MM.1S (cell line): ENCODE data around the gene HPCA.

ENCODE experiments used
- EZH2 ChIP-seq: fragments of 300-600 bp; sonication (generic); optimal IDR thresholded peaks from 2 replicates; pipeline ENCODE3; 2017; ENCODE audit warnings: low read depth, mild to moderate bottlenecking, antibody characterized with exemption, low read length, mixed read lengths
- TF ChIP-seq, protein P1 (sequence below): fragments of 300-600 bp; sonication (generic); IDR thresholded peaks from 2 replicates; pipeline ENCODE4 v1.5.1; 2016; ENCODE audit warnings: antibody characterized with exemption, low read length, mixed read lengths

DNA sequence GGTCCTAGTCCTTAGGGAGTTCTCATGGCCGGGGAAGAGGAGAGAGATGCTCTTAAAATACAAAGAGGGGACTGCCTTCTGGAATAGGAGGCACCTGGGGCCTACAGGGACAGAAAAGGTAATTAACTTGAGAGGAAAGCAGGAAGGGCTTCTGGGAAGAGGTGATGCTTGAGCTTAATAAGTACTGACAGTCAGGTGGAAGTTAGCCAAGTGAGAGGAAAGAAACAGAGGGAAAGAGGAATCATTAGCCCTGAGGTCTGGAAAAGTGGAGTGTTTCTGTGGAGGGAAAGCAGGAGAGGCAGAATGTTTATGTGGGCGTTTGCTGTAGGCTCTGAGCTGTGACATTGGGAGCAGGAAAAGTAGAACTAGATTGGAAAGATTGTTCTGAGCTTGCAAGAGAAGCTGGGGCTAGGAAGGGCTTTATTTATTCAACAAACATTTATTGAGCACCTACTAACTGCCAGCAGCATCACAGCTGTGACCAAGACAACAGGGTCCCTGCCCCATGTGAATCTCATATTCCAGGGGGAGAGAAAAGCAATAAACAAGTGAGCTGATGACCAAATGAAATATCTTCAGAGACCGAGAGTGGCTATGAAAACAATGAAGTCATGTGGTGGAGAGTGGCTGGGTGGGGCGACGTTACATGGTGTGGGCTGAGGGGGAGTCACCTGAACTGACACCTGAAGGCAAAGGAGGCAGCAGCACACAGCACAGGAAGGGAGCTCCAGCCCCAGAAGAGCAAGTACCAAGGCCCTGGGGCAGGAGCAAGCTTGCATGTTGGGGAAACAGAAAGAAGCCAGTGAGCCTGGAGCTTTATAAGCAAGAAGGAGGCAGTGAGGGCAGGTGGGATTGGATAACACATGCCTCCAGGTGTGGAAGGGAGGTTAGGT lies 11.2 kb upstream of the HPCA start:
- TF ChIP-seq, protein P1, sequence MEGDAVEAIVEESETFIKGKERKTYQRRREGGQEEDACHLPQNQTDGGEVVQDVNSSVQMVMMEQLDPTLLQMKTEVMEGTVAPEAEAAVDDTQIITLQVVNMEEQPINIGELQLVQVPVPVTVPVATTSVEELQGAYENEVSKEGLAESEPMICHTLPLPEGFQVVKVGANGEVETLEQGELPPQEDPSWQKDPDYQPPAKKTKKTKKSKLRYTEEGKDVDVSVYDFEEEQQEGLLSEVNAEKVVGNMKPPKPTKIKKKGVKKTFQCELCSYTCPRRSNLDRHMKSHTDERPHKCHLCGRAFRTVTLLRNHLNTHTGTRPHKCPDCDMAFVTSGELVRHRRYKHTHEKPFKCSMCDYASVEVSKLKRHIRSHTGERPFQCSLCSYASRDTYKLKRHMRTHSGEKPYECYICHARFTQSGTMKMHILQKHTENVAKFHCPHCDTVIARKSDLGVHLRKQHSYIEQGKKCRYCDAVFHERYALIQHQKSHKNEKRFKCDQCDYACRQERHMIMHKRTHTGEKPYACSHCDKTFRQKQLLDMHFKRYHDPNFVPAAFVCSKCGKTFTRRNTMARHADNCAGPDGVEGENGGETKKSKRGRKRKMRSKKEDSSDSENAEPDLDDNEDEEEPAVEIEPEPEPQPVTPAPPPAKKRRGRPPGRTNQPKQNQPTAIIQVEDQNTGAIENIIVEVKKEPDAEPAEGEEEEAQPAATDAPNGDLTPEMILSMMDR = no peak
- TF ChIP-seq EZH2 = no peak
